Cardiac muscle cell (in vitro differentiated cells and primary cell): Measurements from ENCODE around the gene PHLDA1. TPM values are rescaled to one million over a fixed set of nuclear protein-coding genes. Genes with fewer than 3 reads are reported as not detected.

ENCODE experiments used
- DNase-seq, 2 donors: peaks; one replicate each; pipeline versions ENCODE4 v3.0.0 to v3.0.0-alpha.2; 2010 to 2017; ENCODE audit warnings: low read depth in 1 of 2, low spot score in 1 of 2
- H3K27ac ChIP-seq: fragments of 200-600 bp; sonication (generic); 2 replicates; pipeline ENCODE4 v1.5.1; 2016
- H3K27me3 ChIP-seq: fragments of 200-600 bp; sonication (generic); 2 replicates; pipeline ENCODE4 v1.6.0; 2016; ENCODE audit warnings: control low read depth
- H3K36me3 ChIP-seq: fragments of 200-600 bp; sonication (generic); 2 replicates; pipeline ENCODE4 v1.5.1; 2016; ENCODE audit warnings: control low read depth
- H3K4me1 ChIP-seq: fragments of 200-600 bp; sonication (generic); 2 replicates; pipeline ENCODE4 v1.8.1; 2017; ENCODE audit warnings: low read depth, mild to moderate bottlenecking, mixed run types
- H3K4me3 ChIP-seq: fragments of 200-600 bp; sonication (generic); 2 replicates; pipeline ENCODE4 v1.5.1; 2016; ENCODE audit warnings: mild to moderate bottlenecking
- H3K9me3 ChIP-seq: fragments of 200-600 bp; sonication (generic); 2 replicates; pipeline ENCODE4 v1.5.1; 2017; ENCODE audit warnings: low read depth, mild to moderate bottlenecking, control low read depth
- polyA plus RNA-seq: library from polyadenylated mRNA; unstranded; fragments of >200 nt; fragmentation: Nextera tagmentation; extraction: Ambion mirVana; gene quantifications from 2 replicates; pipeline ENCODE4 v1.2.1, GENCODE V29; 2016
- total RNA-seq: library from RNA; depleted of rRNA; stranded (reverse); fragments of >200 nt; gene quantifications from 2 replicates; pipeline ENCODE4 v1.2.3, GENCODE V29; 2016
- TF ChIP-seq, protein P1 (sequence below): IDR thresholded peaks from 2 replicates; pipeline ENCODE4 v1.5.1; 2012; ENCODE audit warnings: low read depth, mild to moderate bottlenecking, low read length

The PHLDA1 gene
- total and polyA plus RNA-seq, 2 experiments from 2014 or later, result 5.8 to 8.1 TPM

DNA sequence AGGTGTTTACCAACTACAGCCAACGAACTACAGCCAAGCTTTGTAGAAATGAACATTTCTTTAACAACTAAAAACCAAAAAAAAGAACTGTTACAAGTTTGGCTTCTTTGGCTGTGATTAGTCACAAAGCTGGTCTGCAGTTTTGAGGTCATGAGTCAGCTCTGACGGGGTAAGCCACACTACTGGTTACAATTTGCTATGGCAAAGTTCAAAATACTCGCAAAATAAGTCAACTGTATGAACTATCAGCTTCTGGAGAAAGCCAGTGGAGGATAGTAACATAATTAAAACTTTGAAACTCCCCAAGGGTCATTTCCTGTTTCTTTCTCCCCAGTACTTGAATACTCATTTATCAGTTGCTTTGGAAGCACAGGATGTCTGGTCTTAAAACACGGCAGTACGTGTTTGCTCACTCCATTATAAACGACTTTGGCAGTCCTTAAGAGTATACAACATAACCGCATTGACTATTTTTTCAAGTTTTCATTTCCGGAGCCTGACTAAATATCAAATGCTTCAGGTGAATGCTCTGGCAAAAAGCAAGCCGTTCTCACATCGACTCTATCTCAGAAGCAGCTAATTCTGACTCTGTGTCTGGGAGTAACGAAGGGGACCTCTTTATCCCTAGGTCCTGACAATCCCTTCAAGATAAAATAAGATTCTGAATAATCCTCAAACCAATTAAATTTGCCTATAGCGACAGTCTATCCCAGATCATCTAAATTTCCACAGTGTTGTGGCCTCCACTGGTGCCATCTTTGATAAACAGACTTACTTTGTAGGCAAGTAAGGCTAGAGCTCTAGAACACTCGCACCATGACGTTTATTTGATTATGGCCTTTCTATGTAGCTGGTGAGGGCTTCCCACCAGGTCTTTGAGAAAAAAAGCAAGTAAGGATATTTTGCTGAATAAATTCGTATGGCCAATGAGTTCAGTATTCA lies 10.6 kb downstream of the PHLDA1 start:
- TF ChIP-seq, protein P1, sequence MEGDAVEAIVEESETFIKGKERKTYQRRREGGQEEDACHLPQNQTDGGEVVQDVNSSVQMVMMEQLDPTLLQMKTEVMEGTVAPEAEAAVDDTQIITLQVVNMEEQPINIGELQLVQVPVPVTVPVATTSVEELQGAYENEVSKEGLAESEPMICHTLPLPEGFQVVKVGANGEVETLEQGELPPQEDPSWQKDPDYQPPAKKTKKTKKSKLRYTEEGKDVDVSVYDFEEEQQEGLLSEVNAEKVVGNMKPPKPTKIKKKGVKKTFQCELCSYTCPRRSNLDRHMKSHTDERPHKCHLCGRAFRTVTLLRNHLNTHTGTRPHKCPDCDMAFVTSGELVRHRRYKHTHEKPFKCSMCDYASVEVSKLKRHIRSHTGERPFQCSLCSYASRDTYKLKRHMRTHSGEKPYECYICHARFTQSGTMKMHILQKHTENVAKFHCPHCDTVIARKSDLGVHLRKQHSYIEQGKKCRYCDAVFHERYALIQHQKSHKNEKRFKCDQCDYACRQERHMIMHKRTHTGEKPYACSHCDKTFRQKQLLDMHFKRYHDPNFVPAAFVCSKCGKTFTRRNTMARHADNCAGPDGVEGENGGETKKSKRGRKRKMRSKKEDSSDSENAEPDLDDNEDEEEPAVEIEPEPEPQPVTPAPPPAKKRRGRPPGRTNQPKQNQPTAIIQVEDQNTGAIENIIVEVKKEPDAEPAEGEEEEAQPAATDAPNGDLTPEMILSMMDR, result no peak
- Histone ChIP-seq H3K36me3 (no peaks in the 10 kb centered on the region), H3K4me1 (peaks cover 7% of the 10 kb centered on the region), H3K27me3 (no peaks in the 10 kb centered on the region), H3K9me3 (no peaks in the 10 kb centered on the region), H3K27ac (no peak overlapping the region), H3K4me3 (no peak overlapping the region)
- DNase-seq, result peak in 1 of 2 donors; percentile 96

DNA sequence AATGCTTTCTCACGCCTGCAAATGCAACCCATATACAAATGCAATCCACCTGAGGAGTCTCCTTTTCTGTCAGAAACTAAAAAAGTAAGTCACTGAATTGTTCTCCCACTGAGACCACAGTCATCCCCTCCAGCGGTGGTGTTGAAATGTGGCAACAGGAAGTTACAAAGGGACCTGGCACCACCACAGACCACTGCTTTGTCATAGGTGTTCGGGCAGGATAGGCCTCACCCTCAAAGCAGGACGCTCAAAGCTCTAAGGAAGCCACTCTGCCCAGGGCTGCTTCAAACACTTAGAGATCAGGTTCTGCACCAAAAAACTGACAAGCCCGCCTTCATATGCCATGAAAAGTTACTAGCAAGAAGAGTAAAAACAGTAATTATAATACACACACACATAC lies 11.3 kb downstream of the PHLDA1 start:
- Histone ChIP-seq H3K27me3 (no peaks in the 10 kb centered on the region), H3K9me3 (no peaks in the 10 kb centered on the region), H3K27ac (no peak overlapping the region), H3K4me1 (peaks cover 7% of the 10 kb centered on the region), H3K36me3 (no peaks in the 10 kb centered on the region), H3K4me3 (no peak overlapping the region)
- TF ChIP-seq, protein P1, result no peak
- peak in 1 of 2 donors; percentile 75 for DNase-seq

DNA sequence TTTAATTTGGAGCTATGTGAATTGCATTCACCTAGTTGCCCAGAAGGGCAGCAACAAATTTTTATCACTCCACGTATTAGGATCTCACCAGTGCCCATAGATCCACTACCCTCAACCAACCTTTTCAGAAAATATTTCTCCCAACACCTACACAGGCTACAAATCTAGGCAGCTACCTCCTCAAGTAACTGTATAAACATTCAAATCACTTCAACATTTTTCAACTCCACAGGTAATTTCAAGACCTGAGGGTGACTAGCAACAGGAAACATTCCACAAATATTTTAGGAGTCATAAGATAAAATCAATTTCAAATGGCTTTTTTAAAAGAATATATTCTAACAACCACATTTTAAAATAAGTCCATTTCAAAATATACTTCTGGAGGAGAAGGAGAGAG lies 12.9 kb downstream of the PHLDA1 start:
- H3K4me3 ChIP-seq, result no peak overlapping the region
- peaks cover 14% of the 10 kb centered on the region for H3K4me1 ChIP-seq
- no peaks in the 10 kb centered on the region for H3K9me3 ChIP-seq
- no peaks in the 10 kb centered on the region for H3K36me3 ChIP-seq
- H3K27ac ChIP-seq, result peak overlapping the region; percentile 86
- no peaks in the 10 kb centered on the region for H3K27me3 ChIP-seq
- no peak for DNase-seq
- TF ChIP-seq, protein P1, result no peak

DNA sequence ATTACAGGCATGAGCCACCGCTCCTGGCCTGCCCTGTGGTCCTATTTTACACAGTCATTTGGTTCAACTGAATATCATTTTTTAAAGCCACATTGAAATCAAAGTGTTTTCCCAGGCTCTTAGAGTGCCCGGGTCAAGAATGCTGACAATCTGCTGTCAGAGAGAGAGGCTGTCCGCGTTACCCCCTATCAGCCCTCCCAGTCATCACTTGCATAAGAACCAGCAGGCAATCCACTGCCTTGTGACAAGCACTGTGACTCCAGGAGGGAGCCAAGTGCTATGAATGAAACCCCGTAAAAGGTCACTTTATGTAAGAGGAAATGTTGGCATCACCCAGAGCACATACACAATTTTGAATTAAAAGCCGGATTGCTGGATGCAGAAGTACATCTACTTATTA lies 13.5 kb downstream of the PHLDA1 start:
- Histone ChIP-seq H3K27ac (peak overlapping the region; percentile 86), H3K36me3 (no peaks in the 10 kb centered on the region), H3K9me3 (no peaks in the 10 kb centered on the region), H3K27me3 (no peaks in the 10 kb centered on the region), H3K4me3 (no peak overlapping the region), H3K4me1 (peaks cover 14% of the 10 kb centered on the region)
- TF ChIP-seq, protein P1, result no peak
- peak; percentile 58 to 93 for DNase-seq

DNA sequence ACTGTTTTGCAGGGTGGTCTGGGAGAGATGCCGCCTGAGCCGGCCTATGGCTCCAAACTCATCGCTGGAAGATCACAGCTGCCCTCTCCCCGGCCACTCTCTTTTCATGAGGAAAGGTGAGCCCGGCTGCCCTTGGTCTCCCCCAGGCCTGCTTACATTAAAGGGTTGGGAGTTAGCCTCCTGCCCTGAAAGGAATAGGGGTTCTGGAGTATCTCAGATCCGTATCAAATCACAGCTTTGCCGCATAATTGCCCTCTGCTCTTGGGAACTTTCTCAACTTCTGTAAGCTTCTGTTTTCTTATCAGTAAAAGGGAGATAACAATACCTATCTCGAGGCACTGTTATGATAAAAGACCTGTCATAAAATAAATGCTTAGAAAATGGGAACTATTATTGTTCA lies 17.6 kb downstream of the PHLDA1 start:
- DNase-seq, result peak in 1 of 2 donors; percentile 29
- Histone ChIP-seq H3K4me1 (peaks cover 14% of the 10 kb centered on the region), H3K9me3 (no peaks in the 10 kb centered on the region), H3K27me3 (no peaks in the 10 kb centered on the region), H3K27ac (peak overlapping the region; percentile 49), H3K4me3 (no peak overlapping the region), H3K36me3 (no peaks in the 10 kb centered on the region)
- TF ChIP-seq, protein P1, result no peak
